Trophoblast cell (in vitro differentiated cells and primary cell): ENCODE measurements around the gene MAT2B.

Experiments used
- DNase-seq, 2 donors: peaks; one replicate each; pipeline ENCODE4 v3.0.0-alpha.2; 2016
- H2AFZ ChIP-seq: 2 replicates; pipeline ENCODE4 v1.6.1; 2013; ENCODE audit warnings: low read length, moderate library complexity, mild to moderate bottlenecking; ENCODE audit not compliant: insufficient read depth, poor library complexity
- H2AK5ac ChIP-seq: 2 replicates; pipeline ENCODE4 v1.6.1; 2013; ENCODE audit warnings: mild to moderate bottlenecking, low read length
- H2BK120ac ChIP-seq: 2 replicates; pipeline ENCODE4 v1.6.1; 2013; ENCODE audit warnings: low read length, mild to moderate bottlenecking, moderate library complexity; ENCODE audit not compliant: insufficient read depth, poor library complexity
- H2BK12ac ChIP-seq: 2 replicates; pipeline ENCODE4 v1.6.1; 2013; ENCODE audit warnings: mild to moderate bottlenecking, low read length, moderate library complexity
- H2BK5ac ChIP-seq: 2 replicates; pipeline ENCODE4 v1.6.1; 2013; ENCODE audit warnings: low read length, low read depth, moderate library complexity, mild to moderate bottlenecking; ENCODE audit not compliant: poor library complexity
- H3K14ac ChIP-seq: 2 replicates; pipeline ENCODE4 v1.6.1; 2013; ENCODE audit warnings: mild to moderate bottlenecking, low read length
- H3K18ac ChIP-seq: 2 replicates; pipeline ENCODE4 v1.6.1; 2013; ENCODE audit warnings: mild to moderate bottlenecking, low read length
- H3K23ac ChIP-seq: 2 replicates; pipeline ENCODE4 v1.6.1; 2013; ENCODE audit warnings: low read length
- H3K27ac ChIP-seq: 2 replicates; pipeline ENCODE4 v1.5.1; 2013; ENCODE audit warnings: low read depth, mild to moderate bottlenecking, inconsistent platforms, low read length, moderate library complexity
- H3K27me3 ChIP-seq: 2 replicates; pipeline ENCODE4 v1.6.1; 2013; ENCODE audit warnings: inconsistent platforms, mild to moderate bottlenecking, low read length, moderate library complexity; ENCODE audit not compliant: insufficient read depth
- H3K36me3 ChIP-seq, 2 experiments: 1 replicate in 1 of 2; 2 replicates in 1 of 2; pipeline ENCODE4 v1.6.1; 2013; ENCODE audit warnings: low read length in 2 of 2, mild to moderate bottlenecking in 2 of 2, moderate library complexity in 1 of 2; ENCODE audit not compliant: insufficient read depth in 2 of 2, control insufficient read depth in 1 of 2
- H3K4ac ChIP-seq: 2 replicates; pipeline ENCODE4 v1.6.1; 2013; ENCODE audit warnings: low read depth, mild to moderate bottlenecking, low read length, moderate library complexity
- H3K4me1 ChIP-seq, 2 experiments: 1 replicate in 1 of 2; 2 replicates in 1 of 2; pipeline ENCODE4 v1.6.1; 2013; ENCODE audit warnings: low read length in 2 of 2, mild to moderate bottlenecking in 2 of 2, moderate library complexity in 1 of 2; ENCODE audit not compliant: insufficient read depth in 2 of 2, control insufficient read depth in 1 of 2
- H3K4me2 ChIP-seq: 2 replicates; pipeline ENCODE4 v1.6.1; 2013; ENCODE audit warnings: inconsistent platforms, mild to moderate bottlenecking, low read length, moderate library complexity
- H3K4me3 ChIP-seq: 2 replicates; pipeline ENCODE4 v1.5.1; 2013; ENCODE audit warnings: mild to moderate bottlenecking, low read depth, low read length, inconsistent platforms
- H3K79me1 ChIP-seq: one replicate; pipeline ENCODE4 v1.6.1; 2013; ENCODE audit warnings: low read length
- H3K79me2 ChIP-seq: 2 replicates; pipeline ENCODE4 v1.6.1; 2013; ENCODE audit warnings: low read length, mild to moderate bottlenecking; ENCODE audit not compliant: control insufficient read depth, insufficient read depth, poor library complexity
- H3K9ac ChIP-seq: 2 replicates; pipeline ENCODE4 v1.6.1; 2013; ENCODE audit warnings: mild to moderate bottlenecking, low read length
- H3K9me3 ChIP-seq: 2 replicates; pipeline ENCODE4 v1.6.1; 2013; ENCODE audit warnings: low read depth, mild to moderate bottlenecking, control low read depth, inconsistent platforms, low read length; ENCODE audit not compliant: insufficient read depth
- H4K12ac ChIP-seq: 2 replicates; pipeline ENCODE4 v1.6.1; 2013; ENCODE audit warnings: low read depth, mild to moderate bottlenecking, low read length, moderate library complexity
- H4K8ac ChIP-seq: 2 replicates; pipeline ENCODE4 v1.6.1; 2013; ENCODE audit warnings: low read depth, mild to moderate bottlenecking, low read length, moderate library complexity
- H4K91ac ChIP-seq: one replicate; pipeline ENCODE4 v1.6.1; 2013; ENCODE audit warnings: low read depth, mild to moderate bottlenecking, low read length, moderate library complexity
- WGBS: extraction: QIAGEN DNeasy Blood & Tissue Kit; methylation state at CpG from one replicate; pipeline ENCODE4 v1.1.7; 2013; ENCODE audit warnings: missing lambda C conversion rate; ENCODE audit not compliant: insufficient read length, insufficient coverage; ENCODE audit errors: extremely low coverage; 5-methylcytosine and 5-hydroxymethylcytosine counted together

The MAT2B gene

GRCh38 chr5:163551156-163551555 is 45.7 kb downstream of the MAT2B start:
- Histone ChIP-seq H3K18ac (no peak overlapping the region), H3K4me1 (no peaks in the 10 kb centered on the region), H3K4ac (no peak overlapping the region), H2BK5ac (no peak overlapping the region), H3K36me3 (no peaks in the 10 kb centered on the region), H2AK5ac (no peak overlapping the region), H4K8ac (no peak overlapping the region), H2AFZ (no peak overlapping the region), H3K14ac (no peak overlapping the region), H2BK120ac (no peak overlapping the region), H4K91ac (no peak overlapping the region), H3K27me3 (no peaks in the 10 kb centered on the region), H3K9me3 (no peaks in the 10 kb centered on the region), H2BK12ac (no peak overlapping the region), H3K79me2 (no peaks in the 10 kb centered on the region), H3K4me2 (no peak overlapping the region), H3K79me1 (no peaks in the 10 kb centered on the region), H3K9ac (no peak overlapping the region), H3K23ac (no peak overlapping the region), H3K27ac (no peak overlapping the region), H4K12ac (no peak overlapping the region), H3K4me3 (no peak overlapping the region)
- WGBS = no CpG with 5 or more reads among the region's 3 CpGs
- no peak for DNase-seq

- Histone ChIP-seq H3K4me3 (no peak overlapping the region), H2BK5ac (no peak overlapping the region), H3K79me2 (no peaks in the 10 kb centered on the region), H3K4me2 (no peak overlapping the region), H3K36me3 (no peaks in the 10 kb centered on the region), H3K14ac (no peak overlapping the region), H3K27ac (no peak overlapping the region), H4K12ac (no peak overlapping the region), H2AK5ac (no peak overlapping the region), H3K18ac (no peak overlapping the region), H3K4me1 (no peaks in the 10 kb centered on the region), H2AFZ (no peak overlapping the region), H3K9ac (no peak overlapping the region), H2BK12ac (no peak overlapping the region), H3K9me3 (no peaks in the 10 kb centered on the region), H3K27me3 (no peaks in the 10 kb centered on the region), H3K23ac (no peak overlapping the region), H2BK120ac (no peak overlapping the region), H4K91ac (no peak overlapping the region), H4K8ac (no peak overlapping the region), H3K79me1 (no peaks in the 10 kb centered on the region), H3K4ac (no peak overlapping the region)
- no CpG with 5 or more reads among the region's 1 CpG for WGBS
- DNase-seq = no peak
These were observed 47.1 kb downstream of the MAT2B start for GRCh38 chr5:163552536-163552935.

GRCh38 chr5:163561339-163561738 is 55.9 kb downstream of the MAT2B start:
- Histone ChIP-seq H3K9ac (no peak overlapping the region), H2AK5ac (no peak overlapping the region), H3K9me3 (no peaks in the 10 kb centered on the region), H2BK120ac (no peak overlapping the region), H3K79me1 (no peaks in the 10 kb centered on the region), H3K4me3 (no peak overlapping the region), H3K27me3 (no peaks in the 10 kb centered on the region), H3K4ac (no peak overlapping the region), H3K23ac (no peak overlapping the region), H3K79me2 (no peaks in the 10 kb centered on the region), H2AFZ (no peak overlapping the region), H2BK12ac (no peak overlapping the region), H4K8ac (no peak overlapping the region), H4K12ac (no peak overlapping the region), H2BK5ac (no peak overlapping the region), H3K4me2 (no peak overlapping the region), H3K14ac (no peak overlapping the region), H3K27ac (no peak overlapping the region), H3K4me1 (peaks cover 3 to 9% of the 10 kb centered on the region in 2 experiments), H3K36me3 (no peaks in the 10 kb centered on the region), H3K18ac (no peak overlapping the region), H4K91ac (no peak overlapping the region)
- no peak for DNase-seq
- WGBS = no CpG with 5 or more reads among the region's 5 CpGs

- Histone ChIP-seq H3K4me2 (no peak overlapping the region), H2AK5ac (no peak overlapping the region), H3K27ac (no peak overlapping the region), H4K8ac (no peak overlapping the region), H3K27me3 (no peaks in the 10 kb centered on the region), H3K9me3 (no peaks in the 10 kb centered on the region), H3K14ac (no peak overlapping the region), H3K4me3 (no peak overlapping the region), H3K4ac (no peak overlapping the region), H3K79me2 (no peaks in the 10 kb centered on the region), H3K18ac (no peak overlapping the region), H2AFZ (no peak overlapping the region), H3K9ac (no peak overlapping the region), H4K12ac (no peak overlapping the region), H3K4me1 (peaks cover 3 to 9% of the 10 kb centered on the region in 2 experiments), H3K79me1 (no peaks in the 10 kb centered on the region), H2BK120ac (no peak overlapping the region), H2BK12ac (no peak overlapping the region), H4K91ac (no peak overlapping the region), H3K36me3 (no peaks in the 10 kb centered on the region), H3K23ac (no peak overlapping the region), H2BK5ac (no peak overlapping the region)
- no CpG with 5 or more reads among the region's 3 CpGs for WGBS
- no peak for DNase-seq
These were observed 56.7 kb downstream of the MAT2B start for GRCh38 chr5:163562071-163562470.
